Measurements from ENCODE around the gene ATOH8.
A peak's percentile ranks its signal among the peaks of the same experiment; 100 is the strongest.

The ATOH8 gene

GRCh38 chr2:85788603-85789002, 34.8 kb downstream of the ATOH8 start:
- no peak for DNase-seq

- DNase-seq, result no peak
These were observed 35.5 kb downstream of the ATOH8 start for GRCh38 chr2:85789271-85789670.

- no peak for DNase-seq
These were observed 36.2 kb downstream of the ATOH8 start for GRCh38 chr2:85790032-85790431.

GRCh38 chr2:85790499-85791188, 36.9 kb downstream of the ATOH8 start:
- DNase-seq, result no peak

GRCh38 chr2:85791704-85792565, 38.1 kb downstream of the ATOH8 start:
- no peak for DNase-seq

GRCh38 chr2:85792783-85793441, 39.1 kb downstream of the ATOH8 start:
- DNase-seq, result no peak

GRCh38 chr2:85793584-85793983, 39.8 kb downstream of the ATOH8 start:
- no peak for DNase-seq

- no peak for DNase-seq
These were observed 40.2 kb downstream of the ATOH8 start for GRCh38 chr2:85794038-85794441.

- DNase-seq, result no peak
These were observed 40.8 kb downstream of the ATOH8 start for GRCh38 chr2:85794491-85795121.

- DNase-seq, result no peak
These were observed 41.7 kb downstream of the ATOH8 start for GRCh38 chr2:85795331-85796045.

- no peak for DNase-seq
These were observed 42.2 kb downstream of the ATOH8 start for GRCh38 chr2:85796046-85796340.

- DNase-seq, result no peak
These were observed 42.8 kb downstream of the ATOH8 start for GRCh38 chr2:85796341-85797262.

GRCh38 chr2:85797263-85797660, 43.5 kb downstream of the ATOH8 start:
- DNase-seq, result no peak

- DNase-seq, result no peak
These were observed 44.1 kb downstream of the ATOH8 start for GRCh38 chr2:85797921-85798320.

- DNase-seq, result peak; percentile 14
These were observed 45.6 kb downstream of the ATOH8 start for GRCh38 chr2:85799215-85799956.

GRCh38 chr2:85800586-85800985, 46.8 kb downstream of the ATOH8 start:
- DNase-seq, result no peak

- no peak for DNase-seq
These were observed 48.1 kb downstream of the ATOH8 start for GRCh38 chr2:85801871-85802270.

GRCh38 chr2:85802354-85803103, 48.7 kb downstream of the ATOH8 start:
- DNase-seq, result no peak

GRCh38 chr2:85803704-85804425, 50.1 kb downstream of the ATOH8 start:
- DNase-seq, result no peak
